HG03196 (cell line): ENCODE measurements around the gene STIM1.
"Not testable (repeated sequence)": the region's sequence is repeated elsewhere in the genome, so short reads cannot be mapped to it uniquely, and the experiment has no call there.

Experiments used
- ATAC-seq: cut with Tn5 transposase; IDR thresholded peaks from one replicate; pipeline ENCODE4 v1.9.1; 2021; ENCODE audit not compliant: unreplicated experiment

Gene STIM1

GRCh38 chr11:3971756-3972404 lies 116.4 kb downstream of the STIM1 start:
- no peak for ATAC-seq

- ATAC-seq: no peak
Measured at GRCh38 chr11:3972431-3972830, 117.0 kb downstream of the STIM1 start.

- ATAC-seq: no peak
Measured at GRCh38 chr11:3977078-3977477, 121.6 kb downstream of the STIM1 start.

- ATAC-seq: no peak
Measured at GRCh38 chr11:3981084-3981633, 125.7 kb downstream of the STIM1 start.

- no peak for ATAC-seq
Measured at GRCh38 chr11:3982431-3982830, 127.0 kb downstream of the STIM1 start.

GRCh38 chr11:3983101-3983500 lies 127.6 kb downstream of the STIM1 start:
- ATAC-seq: no peak

GRCh38 chr11:3984896-3985295 lies 129.4 kb downstream of the STIM1 start:
- ATAC-seq: no peak

GRCh38 chr11:3985631-3986030 lies 130.2 kb downstream of the STIM1 start:
- no peak for ATAC-seq

- ATAC-seq: no peak
Measured at GRCh38 chr11:3986301-3986700, 130.8 kb downstream of the STIM1 start.

- ATAC-seq: no peak
Measured at GRCh38 chr11:3989276-3989920, 133.9 kb downstream of the STIM1 start.

- no peak for ATAC-seq
Measured at GRCh38 chr11:3989921-3990290, 134.4 kb downstream of the STIM1 start.

GRCh38 chr11:3990406-3990805 lies 134.9 kb downstream of the STIM1 start:
- no peak for ATAC-seq

GRCh38 chr11:3992964-3993363 lies 137.5 kb downstream of the STIM1 start:
- ATAC-seq: no peak

GRCh38 chr11:3994030-3994640 lies 138.7 kb downstream of the STIM1 start:
- ATAC-seq: no peak

- no peak for ATAC-seq
Measured at GRCh38 chr11:3995307-3995706, 139.8 kb downstream of the STIM1 start.

GRCh38 chr11:3995949-3996554 lies 140.6 kb downstream of the STIM1 start:
- no peak for ATAC-seq

GRCh38 chr11:3996651-3997050 lies 141.2 kb downstream of the STIM1 start:
- ATAC-seq: no peak

GRCh38 chr11:4004753-4005152 lies 149.3 kb downstream of the STIM1 start:
- ATAC-seq: not testable (repeated sequence)

- ATAC-seq: no peak
Measured at GRCh38 chr11:4006946-4007680, 151.6 kb downstream of the STIM1 start.

- no peak for ATAC-seq
Measured at GRCh38 chr11:4008116-4008515, 152.7 kb downstream of the STIM1 start.

- ATAC-seq: not testable (repeated sequence)
Measured at GRCh38 chr11:4016602-4017001, 161.1 kb downstream of the STIM1 start.
